GM12878 (cell line): ENCODE measurements around the gene CCDC3. TPM values are rescaled to one million over a fixed set of nuclear protein-coding genes. Genes with fewer than 3 reads are reported as not detected.

Source experiments
- ATAC-seq: fragments of 200-7000 bp; cut with Tn5 transposase; 3 replicates; pipeline ENCODE4 v1.9.1; 2020; ENCODE audit warnings: mild to moderate bottlenecking, moderate library complexity
- BruUV-seq: library from RNA; stranded (reverse); fragments of 400-500 nt; replicated peaks from 2 replicates; lab custom pipeline; 2021; lab: Mats Ljungman, UMichigan
- CTCF ChIA-PET: fragments of 300-600 bp; sonication (Branson Sonifier 250); formaldehyde crosslinking; extraction: SDS; loops from one replicate; lab custom pipeline; 2021; ENCODE audit warnings: inconsistent platforms; lab: Yijun Ruan, JAX
- POLR2A ChIA-PET: fragments of 350-600 bp; formaldehyde crosslinking; extraction: SDS; loops from one replicate; lab custom pipeline; 2021; ENCODE audit warnings: inconsistent platforms; lab: Charles Lee
- RAD21 ChIA-PET: fragments of 300-600 bp; sonication (Branson Sonifier 250); formaldehyde crosslinking; loops from one replicate; lab custom pipeline; 2023; ENCODE audit warnings: antibody characterized with exemption; ENCODE audit not compliant: unreplicated experiment; lab: Charles Lee
- SMC1A ChIA-PET: fragments of 300-600 bp; sonication (Branson Sonifier 250); formaldehyde crosslinking; loops from one replicate; lab custom pipeline; 2023; ENCODE audit not compliant: unreplicated experiment, uncharacterized antibody; lab: Charles Lee
- DNase-seq: peaks from one replicate; pipeline ENCODE4 v3.0.0-alpha.2; 2011; ENCODE audit warnings: low read depth, low spot score
- FAIRE-seq: peaks from 3 replicates; lab custom pipeline; 2011; peaks lifted over from hg19 to GRCh38; lab: Jason Lieb, UNC
- H2AFZ ChIP-seq: 2 replicates; pipeline ENCODE4 v1.6.0; 2011; ENCODE audit warnings: low read depth, low read length, control low read depth; ENCODE audit not compliant: control insufficient read depth
- H3K27ac ChIP-seq: 2 replicates; pipeline ENCODE4 v1.5.1; 2011; ENCODE audit warnings: control low read depth; ENCODE audit not compliant: control insufficient read depth, insufficient read depth
- H3K27me3 ChIP-seq, 2 experiments: replicated peaks in 1 of 2; 2 replicates each; pipeline versions ENCODE4 v1.6.0 to v1.6.1; 2011; ENCODE audit warnings: low read length in 1 of 2; ENCODE audit not compliant: control insufficient read depth in 2 of 2, insufficient read depth in 2 of 2
- H3K36me3 ChIP-seq, 2 experiments: 2 replicates each; pipeline ENCODE4 v1.5.1; 2011; ENCODE audit warnings: low read length in 1 of 2; ENCODE audit not compliant: control insufficient read depth in 2 of 2, insufficient read depth in 2 of 2
- H3K4me1 ChIP-seq: 2 replicates; pipeline ENCODE4 v1.6.1; 2011; ENCODE audit warnings: mild to moderate bottlenecking, low read length, moderate library complexity, mixed read lengths; ENCODE audit not compliant: control insufficient read depth, insufficient read depth
- H3K4me2 ChIP-seq: 2 replicates; pipeline ENCODE4 v1.6.0; 2011; ENCODE audit warnings: control low read depth; ENCODE audit not compliant: control insufficient read depth, insufficient read depth
- H3K4me3 ChIP-seq: fragments of 200-600 bp; sonication (generic); 2 replicates; pipeline ENCODE4 v1.5.1; 2016
- H3K79me2 ChIP-seq: 2 replicates; pipeline ENCODE4 v1.6.0; 2011; ENCODE audit warnings: low read length; ENCODE audit not compliant: control insufficient read depth, insufficient read depth
- H3K9ac ChIP-seq: 2 replicates; pipeline ENCODE4 v1.8.0; 2011; ENCODE audit warnings: low read length, control low read depth, mixed read lengths; ENCODE audit not compliant: control insufficient read depth, insufficient read depth
- H3K9me3 ChIP-seq: replicated peaks from 3 replicates; pipeline ENCODE4 v1.5.1; 2011; ENCODE audit warnings: mild to moderate bottlenecking, low read length; ENCODE audit not compliant: control insufficient read depth, insufficient read depth
- H4K20me1 ChIP-seq: 2 replicates; pipeline ENCODE4 v1.6.0; 2011; ENCODE audit not compliant: control insufficient read depth, insufficient read depth
- CEBPB ChIP-seq, 2 experiments: fragments of 150-350 bp in 1 of 2; IDR thresholded peaks; 2 replicates each; pipeline ENCODE4 v1.6.1; 2012 to 2014; ENCODE audit warnings: low read depth in 2 of 2, low read length in 2 of 2, borderline replicate concordance in 1 of 2, inconsistent platforms in 1 of 2
- EZH2 ChIP-seq: IDR thresholded peaks from 2 replicates; pipeline ENCODE4 v1.6.1; 2012; ENCODE audit warnings: low read depth, mild to moderate bottlenecking, control low read depth, inconsistent platforms, low read length, borderline replicate concordance; ENCODE audit not compliant: control insufficient read depth
- HSF1 ChIP-seq: fragments of 150-350 bp; IDR thresholded peaks from 2 replicates; pipeline ENCODE4 v1.6.1; 2014; ENCODE audit warnings: mild to moderate bottlenecking, low read depth, low read length
- KLF5 ChIP-seq: fragments of 450-650 bp; IDR thresholded peaks from 2 replicates; pipeline ENCODE4 v1.6.1; 2014; ENCODE audit warnings: mild to moderate bottlenecking; ENCODE audit not compliant: partially characterized antibody
- LARP7 ChIP-seq: fragments of 450-650 bp; IDR thresholded peaks from 2 replicates; pipeline ENCODE4 v1.6.1; 2017; ENCODE audit warnings: mild to moderate bottlenecking
- MAX ChIP-seq: IDR thresholded peaks from 2 replicates; pipeline ENCODE4 v1.6.1; 2012; ENCODE audit warnings: low read depth, low read length, improper control_type of control experiment
- MLLT1 ChIP-seq: fragments of 450-650 bp; IDR thresholded peaks from 2 replicates; pipeline ENCODE4 v1.6.1; 2016; ENCODE audit warnings: mild to moderate bottlenecking
- NFIC ChIP-seq: IDR thresholded peaks from 2 replicates; pipeline ENCODE4 v1.6.1; 2012; ENCODE audit warnings: low read depth, mild to moderate bottlenecking, inconsistent platforms, low read length, moderate library complexity
- POLR2A ChIP-seq: IDR thresholded peaks from 2 replicates; pipeline ENCODE4 v1.6.1; 2011; ENCODE audit warnings: low read depth, mild to moderate bottlenecking, low read length
- SKIL ChIP-seq: fragments of 450-650 bp; IDR thresholded peaks from 2 replicates; pipeline ENCODE4 v1.6.1; 2017; ENCODE audit warnings: mild to moderate bottlenecking, low read depth, inconsistent platforms; ENCODE audit not compliant: poor library complexity, severe bottlenecking
- SP1 ChIP-seq: IDR thresholded peaks from one replicate; pipeline ENCODE4 v1.6.1; 2011; ENCODE audit warnings: low read depth, low read length
- ZNF384 ChIP-seq: IDR thresholded peaks from 2 replicates; pipeline ENCODE4 v1.6.1; 2012; ENCODE audit warnings: low read depth, mild to moderate bottlenecking, low read length, improper control_type of control experiment, borderline replicate concordance
- ZNF687 ChIP-seq: fragments of 450-650 bp; IDR thresholded peaks from 2 replicates; pipeline ENCODE4 v1.6.1; 2017; ENCODE audit warnings: mild to moderate bottlenecking, moderate library complexity
- in situ Hi-C: fragments of 300-500 bp; cut with MboI; formaldehyde crosslinking; loops from 9 replicates; pipeline ENCODE4 v1.14.3; 2018; ENCODE audit warnings: mixed read lengths
- intact Hi-C: fragments of 100-400 bp; cut with micrococcal nuclease; formaldehyde crosslinking; loops from one replicate; pipeline ENCODE4 v1.14.2; 2022; ENCODE audit not compliant: unreplicated experiment
- polyA plus RNA-seq, 11 experiments: library from polyadenylated mRNA; depleted of rRNA in 4 of 11; unstranded in 6 of 11; stranded (reverse) in 5 of 11; fragments of >200 nt; fragmentation: Nextera tagmentation in 4 of 11; fragmentation: Illumina TruSeq in 1 of 11; extraction: Ambion mirVana in 4 of 11; extraction: Trizol in 1 of 11; gene quantifications; 1 replicate in 1 of 11; 2 replicates in 10 of 11; pipeline versions ENCODE4 v1.2.1 to v1.2.3, GENCODE V29; 2011 to 2016; ENCODE audit warnings: inconsistent platforms in 2 of 11, missing spikeins in 2 of 11, low read depth in 1 of 11
- total RNA-seq, 4 experiments: library from RNA; depleted of rRNA in 3 of 4; stranded (reverse); fragments of >200 nt in 3 of 4; fragmentation: Illumina TruSeq in 1 of 4; extraction: Trizol in 1 of 4; gene quantifications; 2 replicates each; pipeline versions ENCODE4 v1.2.1 to v1.2.3, GENCODE V29; 2013 to 2021

The CCDC3 gene
- total and polyA plus RNA-seq, 10 of the 15 experiments (the other 5 are each of a cell fraction or from before 2014, with no cell fraction given) = 0.08 TPM; not detected in 9

- intact Hi-C loops (no loop called here), in situ Hi-C loops (no loop called here)
- ChIA-PET CTCF (interaction anchor here (0.7 to 1.5 kb wide), 3 partner anchors 52 to 666 kb away, joined by 3 to 4 read pairs (median 3); no protein-coding TSS in a partner anchor), POLR2A (no interaction called here), SMC1A (interaction anchor here (1.2 kb wide), 1 partner anchor 13 kb away, joined by 4 read pairs; no protein-coding TSS in a partner anchor), RAD21 (interaction anchor here (1.0 kb wide), 1 partner anchor 21 kb away, joined by 3 read pairs; no protein-coding TSS in a partner anchor)
- BruUV-seq = no TSS peak
- Histone ChIP-seq H3K9ac (no peak overlapping the region), H4K20me1 (no peaks in the 10 kb centered on the region), H3K36me3 (no peaks in the 10 kb centered on the region), H2AFZ (no peak overlapping the region), H3K27ac (no peak overlapping the region), H3K27me3 (no peaks in the 10 kb centered on the region), H3K4me2 (no peak overlapping the region), H3K4me3 (no peak overlapping the region), H3K4me1 (no peaks in the 10 kb centered on the region), H3K9me3 (no peaks in the 10 kb centered on the region; the same call in 2 of the 3 replicates), H3K79me2 (no peaks in the 10 kb centered on the region)
- ATAC-seq (no peak), FAIRE-seq (no peak), DNase-seq (no peak)
- TF ChIP-seq KLF5 (no peak), SKIL (no peak), NFIC (no peak), HSF1 (no peak), MLLT1 (no peak), POLR2A (no peak), LARP7 (no peak), EZH2 (no peak), ZNF687 (no peak), ZNF384 (no peak), MAX (no peak), SP1 (no peak), CEBPB (IDR thresholded peaks at IDR 0.05; ENCODE audit: borderline replicate concordance in 1 of 2, low read depth in 2 of 2, low read length in 2 of 2) (no peak)
Observed at GRCh38 chr10:12880423-12880822, 121.1 kb downstream of the CCDC3 start.
